GM12872 (cell line): Measurements from ENCODE around the gene AMPD3.

Experiments
- CTCF ChIP-seq: IDR thresholded peaks from 3 replicates; pipeline ENCODE4 v1.5.1; 2011; ENCODE audit warnings: low read depth, mild to moderate bottlenecking, low read length, moderate library complexity; ENCODE audit not compliant: insufficient read depth

Gene AMPD3

GRCh38 chr11:10544491-10545465 is 89.7 kb downstream of the AMPD3 start:
- no peak for TF ChIP-seq CTCF

GRCh38 chr11:10550503-10551289 is 95.6 kb downstream of the AMPD3 start:
- no peak for TF ChIP-seq CTCF

DNA sequence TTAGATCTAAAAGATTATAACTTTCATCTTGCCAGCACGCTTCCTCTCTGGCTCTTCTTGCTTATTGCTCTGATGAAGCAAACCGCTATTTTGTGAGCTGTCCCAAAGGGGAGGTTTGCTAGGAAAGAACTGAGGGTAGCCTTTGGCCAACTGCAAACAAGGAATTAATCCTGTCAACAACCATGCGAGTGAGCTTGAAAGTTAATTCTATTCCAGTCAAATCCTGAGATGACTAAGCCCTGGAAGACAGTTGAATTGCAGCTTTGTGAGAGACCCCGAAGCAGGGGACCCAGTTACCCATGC is 96.2 kb downstream of the AMPD3 start:
- TF ChIP-seq CTCF: no peak

DNA sequence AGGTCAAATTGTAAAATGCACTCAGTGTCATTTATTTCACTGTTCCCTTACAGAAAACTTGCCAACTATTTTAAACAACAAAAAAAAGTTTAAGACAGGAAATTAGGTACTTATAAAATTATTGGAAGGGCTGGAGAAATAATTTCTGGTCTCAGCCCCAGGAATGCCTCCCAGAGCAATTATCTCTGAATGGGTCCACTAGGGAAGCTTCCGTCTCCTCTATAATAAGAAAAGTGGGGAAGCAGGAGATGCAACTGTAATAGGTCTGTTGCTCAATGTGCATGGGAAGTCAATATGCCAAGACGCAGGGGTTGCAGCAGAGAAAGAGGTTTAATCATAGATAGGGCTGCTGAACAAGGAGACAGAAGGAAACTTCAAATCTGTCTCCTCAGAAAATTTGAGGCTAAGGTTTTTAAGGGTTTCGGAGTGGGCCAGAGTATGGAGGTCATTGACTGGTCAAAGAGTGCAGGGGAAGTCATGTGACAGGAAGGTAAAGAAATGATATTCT is 96.8 kb downstream of the AMPD3 start:
- no peak for TF ChIP-seq CTCF

DNA sequence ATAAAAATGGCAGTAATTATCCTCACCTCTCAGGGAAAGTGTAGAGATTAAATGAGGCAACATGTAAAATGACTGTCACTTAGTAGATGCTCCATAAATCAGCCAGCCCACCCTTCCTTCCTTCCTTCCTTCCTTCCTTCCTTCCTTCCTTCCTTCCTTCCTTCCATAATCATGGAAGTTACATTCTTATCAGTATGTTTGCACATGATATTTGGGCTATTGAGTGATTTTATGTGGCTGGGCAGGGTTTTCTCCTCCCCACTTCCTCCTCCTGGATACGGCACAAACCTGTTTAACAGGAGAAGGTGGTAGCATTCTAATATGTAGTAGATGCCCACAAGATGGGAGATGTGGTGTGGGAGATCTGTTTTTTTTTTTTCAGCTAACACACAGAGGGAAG is 101.5 kb downstream of the AMPD3 start:
- TF ChIP-seq CTCF: no peak
